ENCODE data around the gene MIP. TPM values are rescaled to one million over a fixed set of nuclear protein-coding genes. Genes with fewer than 3 reads are reported as not detected.
"Not testable (repeated sequence)": the region's sequence is repeated elsewhere in the genome, so short reads cannot be mapped to it uniquely, and the experiment has no call there.

The MIP gene
- 0.15 TPM in 1 of 2 replicates, not detected in the other for total RNA-seq (2014; rRNA removed; shearing (Covaris generic))

DNA sequence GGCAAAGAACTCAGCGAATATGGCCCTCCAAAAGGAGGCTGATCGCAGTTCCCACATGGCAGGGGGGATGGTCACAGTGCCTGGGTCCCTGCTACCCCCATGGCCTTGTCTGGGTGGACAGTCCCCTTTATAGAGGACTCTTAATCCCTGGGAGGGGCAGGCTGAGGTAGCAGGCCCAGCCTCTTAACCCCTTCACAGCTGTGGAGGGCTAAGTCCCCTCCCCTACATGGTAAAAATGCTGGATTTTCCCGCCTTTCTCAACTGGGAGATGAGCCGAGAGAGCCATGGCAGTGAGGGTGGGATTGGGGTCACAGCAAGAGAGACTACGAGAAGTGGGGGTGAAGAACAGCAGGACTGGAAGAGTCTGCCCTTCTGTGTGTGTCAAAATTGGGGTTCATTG lies at the start of gene MIP:
TSS of gene MIP (minus strand) at position 101 of the 400 bp plus-strand sequence. CDS start at position 57, 44 bp downstream.
- no peak for DNase-seq (ENCODE audit: low read depth)

DNA sequence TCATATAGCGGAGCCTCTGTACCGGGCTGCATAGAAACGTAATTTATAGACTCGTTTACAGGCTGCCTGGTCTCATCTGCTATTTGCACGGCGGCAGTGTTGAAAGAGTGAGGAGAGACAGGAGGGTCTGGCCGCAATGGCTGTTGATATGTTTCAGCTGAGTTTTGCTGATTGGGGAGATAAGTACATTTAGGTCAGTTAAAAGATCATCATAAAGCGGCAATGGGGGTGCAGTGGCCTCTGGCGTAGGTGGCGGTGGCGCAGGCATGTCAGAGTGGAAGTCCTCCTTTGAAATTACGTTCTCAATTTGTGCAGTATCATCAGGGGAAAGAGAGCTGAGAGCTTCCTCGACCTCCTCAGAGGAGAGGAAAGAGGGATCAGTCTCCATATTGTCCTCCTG lies 45.4 kb upstream of the MIP start:
- DNase-seq (ENCODE audit: low read depth), result not testable (repeated sequence)

DNA sequence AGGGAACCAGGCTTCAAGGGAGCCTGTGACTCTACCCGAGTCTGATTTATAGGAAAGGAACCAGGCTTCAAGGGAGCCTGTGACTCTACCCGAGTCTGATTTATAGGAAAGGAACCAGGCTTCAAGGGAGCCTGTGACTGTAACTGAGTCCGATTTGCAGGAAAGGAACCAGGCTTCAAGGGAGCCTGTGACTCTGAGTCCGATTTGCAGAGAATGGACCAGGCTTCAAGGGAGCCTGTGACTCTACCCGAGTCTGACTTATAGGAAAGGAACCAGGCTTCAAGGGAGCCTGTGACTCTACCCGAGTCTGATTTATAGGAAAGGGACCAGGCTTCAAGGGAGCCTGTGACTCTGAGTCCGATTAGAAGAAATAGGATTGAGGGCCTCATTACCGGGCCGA lies 45.0 kb upstream of the MIP start:
- not testable (repeated sequence) for DNase-seq (ENCODE audit: low read depth)

DNA sequence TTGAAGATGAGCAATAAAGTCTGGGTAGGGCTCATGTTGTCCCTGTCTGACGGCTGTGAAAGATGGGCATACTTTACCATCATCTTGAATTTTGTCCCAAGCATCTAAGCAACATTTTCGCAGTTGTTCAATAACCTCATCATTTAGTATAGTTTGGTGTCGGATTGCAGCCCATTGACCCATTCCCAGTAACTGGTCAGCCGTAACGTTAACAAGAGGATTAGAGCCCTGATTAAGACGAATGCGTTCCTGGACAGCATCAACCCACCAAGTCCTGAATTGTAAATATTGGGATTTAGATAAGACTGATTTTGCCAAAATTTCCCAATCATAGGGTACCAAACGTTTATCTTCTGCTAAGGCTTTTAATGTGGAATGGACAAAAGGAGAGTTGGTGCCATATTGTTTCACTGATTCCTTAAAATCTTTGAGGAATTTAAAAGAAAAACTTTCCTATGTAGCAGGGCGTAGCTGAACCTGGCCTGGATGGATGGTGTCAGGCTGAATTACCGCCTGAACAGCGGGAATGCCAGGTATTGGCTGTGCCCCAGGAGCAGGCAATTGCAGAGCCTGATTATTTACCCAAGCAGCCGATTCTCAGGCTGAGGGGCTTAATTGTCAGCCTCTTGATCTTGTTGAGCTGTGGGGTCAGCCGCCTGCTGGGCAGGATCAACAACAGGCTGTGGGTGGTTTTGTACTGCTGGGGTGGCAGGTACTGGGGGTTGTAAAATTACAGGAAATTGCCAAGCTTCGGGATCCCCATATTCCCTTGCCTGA lies 43.9 kb upstream of the MIP start:
- DNase-seq (ENCODE audit: low read depth), result not testable (repeated sequence)

DNA sequence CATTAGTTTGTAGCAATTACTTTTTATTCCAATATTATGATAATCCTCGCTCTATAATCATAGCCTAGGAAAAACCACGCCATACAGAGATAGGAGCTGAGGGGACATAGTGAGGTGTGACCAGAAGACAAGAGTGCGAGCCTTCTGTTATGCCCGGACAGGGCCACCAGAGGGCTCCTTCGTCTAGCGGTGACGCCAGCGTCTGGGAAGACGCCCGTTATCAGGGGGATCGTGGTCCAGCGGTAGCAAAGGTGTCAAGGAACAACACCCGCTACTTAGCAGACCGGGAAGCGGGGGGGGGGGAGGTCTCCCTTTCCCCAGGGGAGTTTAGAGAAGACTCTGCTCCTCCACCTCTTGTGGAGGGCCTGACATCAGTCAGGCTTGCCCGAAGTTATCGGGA lies 42.2 kb upstream of the MIP start:
- DNase-seq (ENCODE audit: low read depth), result not testable (repeated sequence)

DNA sequence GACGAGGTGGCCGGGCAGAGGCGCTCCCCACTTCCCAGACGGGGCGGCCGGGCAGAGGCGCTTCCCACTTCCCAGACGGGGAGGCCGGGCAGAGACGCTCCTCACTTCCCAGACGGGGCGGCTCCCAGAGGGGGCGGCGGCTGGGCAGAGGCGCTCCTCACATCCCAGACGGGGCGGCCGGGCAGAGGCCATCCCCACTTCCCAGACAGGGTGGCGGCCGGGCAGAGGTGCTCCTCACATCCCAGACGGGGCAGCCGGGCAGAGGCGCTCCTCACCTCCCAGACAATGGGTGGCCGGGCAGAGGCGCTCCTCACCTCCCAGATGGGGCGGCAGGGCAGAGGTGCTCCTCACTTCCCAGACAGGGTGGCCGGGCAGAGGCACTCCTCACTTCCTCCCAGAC lies 40.0 kb upstream of the MIP start:
- DNase-seq (ENCODE audit: low read depth), result not testable (repeated sequence)

DNA sequence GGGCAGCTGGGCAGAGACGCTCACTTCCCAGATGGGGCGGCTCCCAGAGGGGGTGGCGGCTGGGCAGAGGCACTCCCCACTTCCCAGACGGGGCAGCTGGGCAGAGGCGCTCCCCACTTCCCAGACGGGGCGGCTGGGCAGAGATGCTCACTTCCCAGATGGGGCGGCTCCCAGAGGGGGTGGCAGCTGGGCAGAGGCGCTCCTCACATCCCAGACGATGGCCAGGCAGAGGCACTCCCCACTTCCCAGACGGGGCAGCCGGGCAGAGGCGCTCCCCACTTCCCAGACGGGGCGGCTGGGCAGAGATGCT lies 39.6 kb upstream of the MIP start:
- DNase-seq (ENCODE audit: low read depth), result not testable (repeated sequence)

DNA sequence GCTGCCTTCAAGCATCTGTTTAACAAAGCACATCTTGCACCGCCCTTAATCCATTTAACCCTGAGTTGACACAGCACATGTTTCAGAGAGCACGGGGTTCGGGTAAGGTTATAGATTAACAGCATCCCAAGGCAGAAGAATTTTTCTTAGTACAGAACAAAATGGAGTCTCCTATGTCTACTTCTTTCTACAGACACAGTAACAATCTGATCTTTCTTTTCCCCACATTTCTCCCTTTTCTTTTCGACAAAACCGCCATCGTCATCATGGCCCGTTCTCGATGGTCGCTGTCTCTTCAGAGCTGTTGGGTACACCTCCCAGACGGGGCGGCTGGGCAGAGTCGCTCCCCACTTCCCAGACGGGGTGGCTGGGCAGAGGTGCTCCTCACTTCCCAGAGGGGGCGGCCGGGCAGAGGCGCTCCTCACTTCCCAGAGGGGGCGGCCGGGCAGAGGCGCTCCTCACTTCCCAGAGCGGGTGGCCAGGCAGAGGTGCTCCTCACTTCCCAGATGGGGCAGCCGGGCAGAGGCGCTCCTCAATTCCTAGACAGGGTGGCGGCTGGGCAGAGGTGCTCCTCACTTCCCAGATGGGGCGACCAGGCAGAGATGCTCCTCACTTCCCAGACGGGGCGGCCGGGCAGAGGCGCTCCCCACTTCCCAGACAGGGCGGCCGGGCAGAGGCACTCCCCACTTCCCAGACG lies 39.1 kb upstream of the MIP start:
- not testable (repeated sequence) for DNase-seq (ENCODE audit: low read depth)

DNA sequence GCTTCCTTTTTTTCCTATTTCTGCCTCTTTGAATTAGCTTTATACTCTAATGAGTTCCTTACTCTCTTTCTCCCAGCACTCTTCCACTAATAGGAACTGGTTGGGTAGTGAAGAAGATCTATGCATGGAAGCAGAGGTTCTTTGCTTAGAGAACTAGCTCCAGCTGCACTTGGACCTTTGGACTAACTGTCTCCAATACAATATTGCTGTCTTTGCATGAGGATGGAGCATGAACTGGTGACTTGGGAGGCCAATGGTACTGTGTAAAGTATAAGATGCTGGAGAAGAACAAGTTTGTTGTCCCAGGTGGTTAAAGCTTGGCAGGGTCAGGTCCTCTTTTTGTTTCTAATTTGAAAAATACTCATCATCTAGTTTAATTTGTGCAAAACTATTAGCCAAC lies 35.9 kb upstream of the MIP start:
- no peak for DNase-seq (ENCODE audit: low read depth)

DNA sequence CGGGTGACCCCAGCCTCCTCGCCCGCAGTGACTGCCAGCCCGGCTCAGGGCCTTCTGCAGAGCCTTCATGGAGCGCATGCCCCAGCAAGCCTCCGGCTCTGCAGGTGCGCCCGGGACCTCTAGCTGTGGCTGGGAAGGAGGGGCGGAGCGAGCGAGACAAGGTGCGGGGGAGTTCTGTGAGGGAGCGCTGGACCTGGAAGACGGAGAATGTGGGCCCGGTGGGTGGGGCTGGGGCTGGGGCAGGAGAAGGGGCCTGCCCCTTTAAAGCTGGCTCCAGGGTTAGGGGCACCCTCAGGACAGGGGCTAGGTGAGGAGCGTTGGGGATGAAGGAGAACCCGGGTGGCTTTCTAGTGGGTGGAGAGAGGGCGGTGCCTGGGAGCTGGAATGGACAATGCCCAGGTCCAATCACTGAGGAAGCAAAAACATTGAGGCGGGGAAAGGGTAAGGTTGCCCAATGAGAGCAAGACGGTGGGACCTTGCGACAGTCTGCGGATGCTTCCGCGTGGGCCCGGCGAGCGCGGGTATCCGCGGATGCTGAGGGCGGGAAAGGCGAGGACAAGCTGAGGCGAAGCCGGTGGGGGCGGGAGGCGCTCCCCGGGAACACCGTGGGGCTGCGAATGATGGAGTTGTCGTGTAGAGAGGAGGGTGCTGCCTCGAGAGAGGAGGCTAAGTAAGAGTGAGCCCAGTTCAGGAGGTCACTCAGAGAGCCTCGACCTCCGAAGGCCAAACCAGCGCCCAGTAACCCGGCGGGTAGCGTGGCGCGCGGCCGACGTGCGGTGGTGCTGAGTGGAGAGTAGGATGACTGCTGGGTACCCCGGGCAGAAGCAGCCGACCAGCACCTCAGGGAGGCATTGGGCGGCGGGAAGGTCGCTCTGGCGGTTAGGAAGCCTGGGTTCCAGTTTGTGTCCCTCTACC lies 33.8 kb upstream of the MIP start, which contains the start of gene GLS2:
TSS of gene GLS2 (minus strand) at position 121 of the 915 bp plus-strand sequence. CDS start at position 78, 43 bp downstream.
- peak; percentile 72 for DNase-seq (ENCODE audit: low read depth)

DNA sequence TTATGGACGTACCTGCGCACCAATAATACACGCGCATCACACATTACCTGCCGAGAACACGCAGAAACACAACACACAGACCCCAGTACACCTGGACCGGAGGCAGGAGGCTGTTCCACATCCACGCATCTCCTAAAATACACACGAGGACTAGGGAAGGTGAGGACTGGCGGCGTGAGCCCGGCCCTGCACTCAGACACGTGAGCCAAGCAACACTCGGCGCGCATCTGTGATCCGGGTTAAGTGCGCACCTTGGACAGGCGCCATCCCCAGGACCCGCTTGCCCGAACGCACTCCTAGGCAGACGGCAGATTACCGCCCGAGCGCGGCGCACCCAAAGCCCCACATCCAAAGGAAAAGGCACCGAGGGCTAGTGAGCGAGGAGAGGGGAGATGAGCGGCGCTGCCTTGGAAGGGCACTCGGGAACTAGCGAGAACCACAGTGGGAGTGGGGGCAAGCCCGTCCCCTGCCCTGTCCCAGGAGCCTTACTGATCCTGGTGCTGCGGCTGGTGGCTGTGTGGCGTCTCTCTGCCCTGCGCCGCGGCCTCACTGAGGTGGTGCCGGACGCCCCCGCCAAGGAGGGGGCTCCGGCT lies 33.1 kb upstream of the MIP start:
- DNase-seq (ENCODE audit: low read depth), result no peak

DNA sequence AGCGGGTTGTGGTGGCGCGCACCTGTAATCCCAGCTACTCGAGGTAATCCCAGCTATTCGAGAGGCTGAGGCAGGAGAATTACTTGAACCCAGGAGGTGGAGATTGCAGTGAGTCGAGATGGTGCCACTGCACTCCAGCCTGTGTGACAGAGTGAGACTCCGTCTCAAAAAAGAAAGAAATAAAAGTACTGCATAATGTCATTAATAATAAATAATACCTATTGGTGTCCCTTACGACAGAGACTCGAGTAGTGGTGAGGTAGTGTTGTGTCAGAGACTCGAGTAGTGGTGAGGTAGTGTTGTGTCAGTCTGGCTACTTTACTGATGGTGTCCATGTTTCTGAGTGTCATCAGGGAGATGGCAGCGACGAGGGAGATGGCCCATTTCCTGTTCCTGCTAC lies 32.2 kb upstream of the MIP start:
- no peak for DNase-seq (ENCODE audit: low read depth)

DNA sequence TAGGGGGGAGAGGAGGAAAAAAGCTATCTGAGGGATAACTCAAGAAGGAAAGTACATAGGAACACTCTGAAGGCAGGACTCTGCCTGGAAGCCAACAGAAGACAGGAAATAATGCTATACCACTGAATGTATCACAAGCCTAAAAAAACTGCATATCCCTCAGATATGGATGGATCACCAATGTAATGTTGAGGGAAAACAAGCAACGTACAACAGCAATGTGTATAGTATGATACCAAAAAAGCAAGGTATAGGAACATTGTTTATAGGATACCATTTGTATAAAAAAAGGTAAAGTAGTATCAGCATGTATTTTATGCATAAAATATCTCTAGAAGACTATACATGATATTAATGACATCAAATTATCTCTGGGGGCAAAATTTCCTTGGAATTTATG lies 30.1 kb upstream of the MIP start:
- no peak for DNase-seq (ENCODE audit: low read depth)

DNA sequence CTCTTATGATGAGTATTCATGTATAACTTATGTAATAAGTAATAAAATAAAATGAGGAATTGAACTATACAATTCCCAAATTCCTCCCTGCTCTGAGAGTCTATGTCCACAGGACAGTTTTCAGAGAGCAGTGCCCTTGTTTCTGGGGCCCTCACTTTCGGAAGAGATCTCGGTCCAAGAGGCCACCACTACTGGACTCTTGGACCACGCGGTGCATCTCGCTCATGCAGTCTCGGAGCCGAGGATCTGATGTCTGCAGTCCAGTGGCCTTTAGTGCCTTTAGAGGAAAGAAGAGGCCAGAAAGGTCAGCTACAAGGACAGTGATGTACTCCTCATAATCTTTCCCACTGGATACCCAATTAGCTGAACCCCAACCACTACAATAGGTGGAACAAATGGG lies 25.2 kb upstream of the MIP start:
- no peak for DNase-seq (ENCODE audit: low read depth)

DNA sequence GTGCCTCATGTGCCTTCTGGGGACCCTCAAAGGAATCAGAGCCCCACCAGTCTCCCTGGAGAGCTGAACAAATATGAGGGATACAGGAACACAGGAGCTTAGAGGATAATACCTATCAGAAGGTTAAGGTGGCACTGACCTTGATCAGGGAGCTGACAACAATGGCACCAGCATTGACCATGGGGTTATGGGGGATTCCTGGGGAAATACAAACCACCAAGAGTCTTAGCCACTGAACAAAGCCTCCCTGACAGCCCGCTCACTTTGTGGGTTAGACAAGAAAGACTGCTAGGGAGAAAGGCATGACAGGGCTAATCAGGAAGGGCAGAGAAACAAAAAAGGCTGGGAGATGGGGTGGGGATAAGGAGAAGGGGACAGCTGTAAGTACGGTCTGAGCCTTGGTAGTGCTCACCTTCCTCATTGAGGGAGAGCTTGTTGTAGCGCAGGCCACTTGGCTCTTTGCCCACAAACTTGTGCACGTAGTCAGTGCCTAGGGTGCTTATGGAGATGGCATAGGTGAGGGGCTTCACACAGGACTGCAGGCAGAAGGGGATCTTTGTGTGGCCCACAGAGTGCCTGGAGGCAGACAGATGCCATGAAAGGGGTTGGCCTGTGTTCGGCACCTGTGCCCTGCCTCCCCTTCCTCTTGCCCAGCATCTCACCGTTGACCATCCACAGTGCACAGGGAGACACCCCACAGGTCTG lies 23.2 kb upstream of the MIP start:
- DNase-seq (ENCODE audit: low read depth), result no peak

DNA sequence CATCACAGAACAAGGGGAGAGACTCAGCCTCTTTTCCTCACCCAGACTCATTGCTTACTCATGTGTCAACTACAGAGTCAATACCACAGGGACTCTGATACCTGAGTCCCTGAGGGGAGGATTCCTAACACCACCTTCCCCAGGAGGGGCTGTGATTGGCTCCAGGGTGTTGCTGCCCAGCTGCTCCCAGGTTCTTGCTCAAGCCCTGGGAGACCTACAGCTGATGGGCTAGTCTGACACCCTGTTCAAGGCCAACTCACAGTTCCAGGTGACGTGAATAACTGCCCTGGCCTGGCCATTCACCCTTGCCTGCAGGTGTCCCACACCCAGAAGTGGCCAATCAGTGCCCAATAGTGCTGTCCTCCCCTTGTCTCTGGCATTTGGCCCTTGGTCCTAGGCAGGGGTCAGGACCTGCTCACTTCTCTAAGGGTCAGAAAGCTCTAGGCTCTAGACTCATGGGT lies 22.5 kb upstream of the MIP start:
- DNase-seq (ENCODE audit: low read depth), result no peak

DNA sequence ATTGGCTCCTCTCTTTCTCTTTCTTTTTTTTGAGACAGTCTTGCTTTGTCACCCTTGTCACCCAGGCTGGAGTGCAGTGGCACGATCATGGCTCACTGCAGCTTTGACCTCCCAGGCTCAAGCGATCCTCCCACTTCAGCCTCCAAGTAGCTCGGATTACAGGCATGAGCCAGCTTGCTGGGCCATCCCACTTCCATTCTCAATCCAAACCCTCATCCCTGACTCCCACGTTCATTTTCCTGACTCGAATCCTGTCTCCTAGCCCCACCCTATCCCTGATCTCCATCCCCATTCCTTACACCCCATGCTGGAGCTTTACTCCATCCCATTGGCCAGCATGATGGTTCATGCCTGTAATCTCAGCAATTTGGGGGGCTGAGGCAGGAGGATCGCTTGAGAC lies 21.7 kb upstream of the MIP start:
- DNase-seq (ENCODE audit: low read depth), result no peak

DNA sequence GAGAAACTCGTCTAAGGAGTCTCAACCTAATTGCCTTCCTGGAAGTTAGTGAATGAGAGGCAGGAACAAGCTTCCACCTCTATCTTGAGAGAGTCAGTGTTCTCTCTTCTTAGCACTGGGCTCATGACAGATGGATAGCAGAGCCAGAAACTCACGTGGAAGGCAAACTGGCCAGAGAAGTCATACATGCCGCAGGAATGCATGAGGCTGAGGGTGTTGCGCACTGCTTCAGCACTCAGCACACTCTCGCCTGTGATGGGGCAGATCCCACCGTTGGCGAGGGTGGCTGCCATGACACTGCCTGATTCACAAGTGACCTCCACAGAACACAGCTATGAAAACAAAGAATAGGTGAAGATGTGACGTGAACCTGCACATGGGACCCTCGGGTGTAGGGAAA lies 19.9 kb upstream of the MIP start:
- no peak for DNase-seq (ENCODE audit: low read depth)

DNA sequence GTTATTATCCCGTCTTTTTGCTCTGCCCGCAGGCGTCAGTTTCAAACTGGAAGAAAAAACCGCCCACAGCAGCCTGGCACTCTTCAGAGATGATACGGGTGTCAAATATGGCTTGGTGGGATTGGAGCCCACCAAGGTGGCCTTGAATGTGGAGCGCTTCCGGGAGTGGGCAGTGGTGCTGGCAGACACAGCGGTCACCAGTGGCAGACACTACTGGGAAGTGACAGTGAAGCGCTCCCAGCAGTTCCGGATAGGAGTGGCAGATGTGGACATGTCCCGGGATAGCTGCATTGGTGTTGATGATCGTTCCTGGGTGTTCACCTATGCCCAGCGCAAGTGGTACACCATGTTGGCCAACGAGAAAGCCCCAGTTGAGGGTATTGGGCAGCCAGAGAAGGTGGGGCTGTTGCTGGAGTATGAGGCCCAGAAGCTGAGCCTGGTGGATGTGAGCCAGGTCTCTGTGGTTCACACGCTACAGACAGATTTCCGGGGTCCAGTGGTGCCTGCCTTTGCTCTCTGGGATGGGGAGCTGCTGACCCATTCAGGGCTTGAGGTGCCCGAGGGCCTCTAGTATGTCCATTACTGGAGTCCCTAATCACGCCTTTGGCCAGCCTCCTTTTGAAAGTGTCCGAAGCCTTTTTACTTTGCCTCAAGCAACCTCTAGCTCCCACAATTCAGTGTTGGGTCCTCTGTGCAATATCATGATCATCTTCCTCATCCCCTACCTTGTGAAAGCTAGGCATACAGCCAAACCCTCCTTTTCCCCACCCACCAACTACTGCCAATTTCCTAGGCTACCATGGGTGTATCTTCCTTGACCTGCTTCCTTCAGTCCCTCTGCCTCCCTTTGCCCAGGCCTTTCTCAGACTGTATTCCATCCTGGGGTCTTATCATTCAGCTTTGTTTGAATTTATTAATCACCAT lies 14.8 kb upstream of the MIP start:
- no peak for DNase-seq (ENCODE audit: low read depth)

Data from M059J (cell line).